H1 (cell line): ENCODE data around the gene TCAP. TPM values are rescaled to one million over a fixed set of nuclear protein-coding genes. Genes with fewer than 3 reads are reported as not detected.

Experiments
- BACH1 ChIP-seq: IDR thresholded peaks from 2 replicates; pipeline ENCODE4 v1.6.1; 2012; ENCODE audit warnings: low read length, improper control_type of control experiment
- BRCA1 ChIP-seq: IDR thresholded peaks from 2 replicates; pipeline ENCODE4 v1.6.1; 2012; ENCODE audit warnings: low read depth, low read length, improper control_type of control experiment
- HDAC6 ChIP-seq: IDR thresholded peaks from one replicate; pipeline ENCODE4 v1.7.1; 2012; ENCODE audit warnings: low read depth, mild to moderate bottlenecking, inconsistent platforms, low read length, moderate library complexity
- JUND ChIP-seq: IDR thresholded peaks from 2 replicates; pipeline ENCODE4 v1.6.1; 2011; ENCODE audit warnings: mild to moderate bottlenecking, improper control_type of control experiment, low read length
- KDM5A ChIP-seq: fragments of 200-600 bp; IDR thresholded peaks from 2 replicates; pipeline ENCODE4 v1.7.1; 2012; ENCODE audit warnings: mild to moderate bottlenecking, low read length, inconsistent platforms, mixed read lengths
- NRF1 ChIP-seq: IDR thresholded peaks from 2 replicates; pipeline ENCODE4 v1.6.1; 2011; ENCODE audit warnings: mild to moderate bottlenecking, low read depth, low read length, improper control_type of control experiment
- RNF2 ChIP-seq: fragments of 200-900, 300-1000 bp; sonication (generic); IDR thresholded peaks from 2 replicates; pipeline ENCODE4 v1.7.1; 2016; ENCODE audit warnings: borderline replicate concordance, low read depth, mild to moderate bottlenecking, antibody characterized with exemption, low read length; ENCODE audit not compliant: poor library complexity, severe bottlenecking; ENCODE audit errors: missing control alignments
- RXRA ChIP-seq: IDR thresholded peaks from 2 replicates; pipeline ENCODE4 v1.6.1; 2011; ENCODE audit warnings: low read depth, mild to moderate bottlenecking, low read length, moderate library complexity; ENCODE audit not compliant: insufficient read depth
- SP4 ChIP-seq: IDR thresholded peaks from 2 replicates; pipeline ENCODE4 v1.6.1; 2012; ENCODE audit warnings: low read length, inconsistent platforms
- TAF1 ChIP-seq: IDR thresholded peaks from 2 replicates; pipeline ENCODE4 v1.6.1; 2011; ENCODE audit warnings: mild to moderate bottlenecking, low read depth, low read length
- YY1 ChIP-seq: IDR thresholded peaks from 2 replicates; pipeline ENCODE4 v1.6.1; 2011; ENCODE audit warnings: low read depth, mild to moderate bottlenecking, low read length
- polyA plus RNA-seq, 7 experiments: library from polyadenylated mRNA; depleted of rRNA in 3 of 7; stranded (reverse) in 5 of 7; unstranded in 2 of 7; fragments of >200 nt in 5 of 7; fragments of 200-250 nt in 2 of 7; gene quantifications; 1 replicate in 5 of 7; 2 replicates in 1 of 7; 4 replicates in 1 of 7; pipeline versions ENCODE4 v1.2.1 to v1.2.3, GENCODE V29; 2011 to 2013; ENCODE audit warnings: missing spikeins in 2 of 7, mixed read lengths in 2 of 7
- total RNA-seq: library from RNA; stranded (reverse); fragmentation: NEBNext Ultra II Directional; extraction: Animal tissue kit (Norgen Biotek cat#: 25700); gene quantifications from 2 replicates; pipeline ENCODE4 v1.2.1, GENCODE V29; 2021
- TF ChIP-seq, protein P1 (sequence below): IDR thresholded peaks from 2 replicates; pipeline ENCODE4 v1.6.1; 2012; ENCODE audit warnings: low read length, inconsistent platforms

TCAP gene
- total and polyA plus RNA-seq, 2 of the 8 experiments (the other 6 are each of a cell fraction or from before 2014, with no cell fraction given), result 0.82 to 1.4 TPM

DNA sequence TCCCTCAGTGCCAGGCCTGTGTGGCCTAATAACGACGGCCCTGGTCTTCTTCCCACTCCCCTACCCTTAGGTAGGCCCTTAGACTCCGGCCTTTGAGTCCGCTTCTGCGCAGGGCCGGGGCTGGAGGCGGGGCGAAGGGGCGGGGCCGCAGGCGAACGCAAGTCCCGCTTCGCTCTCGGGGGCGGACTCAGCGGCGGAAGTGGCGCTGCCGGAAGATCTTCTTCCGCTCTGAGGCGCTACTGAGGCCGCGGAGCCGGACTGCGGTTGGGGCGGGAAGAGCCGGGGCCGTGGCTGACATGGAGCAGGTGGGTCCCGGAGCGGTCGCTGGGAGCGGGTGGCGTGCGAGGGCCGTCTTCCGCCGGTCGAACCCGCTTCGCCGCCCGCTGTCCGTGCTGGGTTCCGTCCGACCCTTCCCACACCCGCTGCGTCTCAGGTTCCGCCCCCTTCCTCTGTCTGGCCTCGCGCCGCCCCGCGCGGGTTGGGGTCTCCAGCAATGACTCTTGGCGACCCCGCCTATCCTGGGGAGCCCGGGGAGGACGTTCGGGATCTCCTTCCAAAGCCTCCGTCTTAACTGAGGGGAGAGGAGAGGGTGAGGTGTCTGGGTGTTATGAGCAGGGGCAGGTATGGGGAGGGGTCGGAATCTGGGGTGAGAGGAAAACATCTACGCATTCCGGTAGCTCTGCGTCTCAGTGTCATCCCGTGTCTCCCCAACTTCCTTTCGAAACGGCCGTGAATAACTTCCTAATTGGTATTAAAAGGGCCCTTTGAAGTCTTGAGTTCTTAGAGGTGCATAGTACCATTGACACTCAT lies 28.0 kb upstream of the TCAP start, which contains the start of gene STARD3 (continued):
- TF ChIP-seq RXRA, result no peak
- TF ChIP-seq, protein P1, sequence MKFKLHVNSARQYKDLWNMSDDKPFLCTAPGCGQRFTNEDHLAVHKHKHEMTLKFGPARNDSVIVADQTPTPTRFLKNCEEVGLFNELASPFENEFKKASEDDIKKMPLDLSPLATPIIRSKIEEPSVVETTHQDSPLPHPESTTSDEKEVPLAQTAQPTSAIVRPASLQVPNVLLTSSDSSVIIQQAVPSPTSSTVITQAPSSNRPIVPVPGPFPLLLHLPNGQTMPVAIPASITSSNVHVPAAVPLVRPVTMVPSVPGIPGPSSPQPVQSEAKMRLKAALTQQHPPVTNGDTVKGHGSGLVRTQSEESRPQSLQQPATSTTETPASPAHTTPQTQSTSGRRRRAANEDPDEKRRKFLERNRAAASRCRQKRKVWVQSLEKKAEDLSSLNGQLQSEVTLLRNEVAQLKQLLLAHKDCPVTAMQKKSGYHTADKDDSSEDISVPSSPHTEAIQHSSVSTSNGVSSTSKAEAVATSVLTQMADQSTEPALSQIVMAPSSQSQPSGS, result no peak
- TF ChIP-seq NRF1, result peak; percentile 28; the same call in 1 of the 2 replicates
- no peak; the same call in 1 of the 2 replicates for TF ChIP-seq YY1
- no peak for TF ChIP-seq HDAC6
- 0 out of 2 replicates have a peak, but pooled peaks have one; percentile 52 for TF ChIP-seq TAF1
- no peak for TF ChIP-seq BRCA1
- no peak for TF ChIP-seq BACH1
- peak; percentile 57; the same call in 1 of the 2 replicates for TF ChIP-seq KDM5A
- no peak for TF ChIP-seq SP4
- no peak for TF ChIP-seq JUND
- TF ChIP-seq RNF2, result no peak
